Memory B cell (primary cell): Measurements from ENCODE around the gene MEIKIN.
"Not testable (repeated sequence)": the region's sequence is repeated elsewhere in the genome, so short reads cannot be mapped to it uniquely, and the experiment has no call there.

Source experiments
- ATAC-seq: fragments of 150-1000 bp; cut with Tn5 transposase; 2 replicates; pipeline ENCODE4 v1.10.0; 2021; ENCODE audit warnings: low read depth, mild to moderate bottlenecking, moderate library complexity
- DNase-seq, 2 donors: peaks; one replicate each; pipeline ENCODE4 v3.0.0; 2022; ENCODE audit warnings: low spot score in 2 of 2
- H3K27ac Mint-ChIP-seq: one replicate; pipeline ENCODE4 v1.8.0; 2022; ENCODE audit warnings: mild to moderate bottlenecking, moderate library complexity, mixed read lengths
- H3K27me3 Mint-ChIP-seq: one replicate; pipeline ENCODE4 v1.8.0; 2022; ENCODE audit warnings: mixed read lengths
- H3K36me3 Mint-ChIP-seq: one replicate; pipeline ENCODE4 v1.8.0; 2022; ENCODE audit warnings: mild to moderate bottlenecking, mixed read lengths
- H3K4me1 Mint-ChIP-seq: one replicate; pipeline ENCODE4 v1.8.0; 2022; ENCODE audit warnings: mixed read lengths
- H3K4me3 Mint-ChIP-seq: one replicate; pipeline ENCODE4 v1.8.0; 2022; ENCODE audit warnings: mild to moderate bottlenecking, moderate library complexity, mixed read lengths
- H3K9me3 Mint-ChIP-seq: one replicate; pipeline ENCODE4 v1.8.0; 2022; ENCODE audit warnings: mixed read lengths

The MEIKIN gene

GRCh38 chr5:131795228-131795627 is 150.2 kb downstream of the MEIKIN start:
- Mint-ChIP-seq H3K4me3 (peak overlapping the region; percentile 93), H3K27me3 (no peaks in the 10 kb centered on the region), H3K36me3 (peaks cover 4% of the 10 kb centered on the region), H3K4me1 (peaks cover 23% of the 10 kb centered on the region), H3K9me3 (no peaks in the 10 kb centered on the region), H3K27ac (peak overlapping the region; percentile 98)
- DNase-seq (no peak), ATAC-seq (no peak)

GRCh38 chr5:131794586-131794985 is 150.9 kb downstream of the MEIKIN start:
- Mint-ChIP-seq H3K9me3 (peaks cover 2% of the 10 kb centered on the region), H3K4me3 (peak overlapping the region; percentile 54), H3K4me1 (peaks cover 26% of the 10 kb centered on the region), H3K27me3 (no peaks in the 10 kb centered on the region), H3K27ac (peak overlapping the region; percentile 51), H3K36me3 (peaks cover 6% of the 10 kb centered on the region)
- peak; percentile 14 to 17 for DNase-seq
- ATAC-seq: peak; percentile 8

GRCh38 chr5:131792896-131793295 is 152.6 kb downstream of the MEIKIN start:
- Mint-ChIP-seq H3K4me1 (peaks cover 30% of the 10 kb centered on the region), H3K27me3 (no peaks in the 10 kb centered on the region), H3K4me3 (no peak overlapping the region), H3K27ac (no peak overlapping the region), H3K36me3 (peaks cover 11% of the 10 kb centered on the region), H3K9me3 (peaks cover 3% of the 10 kb centered on the region)
- ATAC-seq (no peak), DNase-seq (no peak)

GRCh38 chr5:131791866-131792265 is 153.6 kb downstream of the MEIKIN start:
- H3K4me1 Mint-ChIP-seq: peaks cover 36% of the 10 kb centered on the region
- no peaks in the 10 kb centered on the region for H3K27me3 Mint-ChIP-seq
- peaks cover 3% of the 10 kb centered on the region for H3K9me3 Mint-ChIP-seq
- H3K4me3 Mint-ChIP-seq: no peak overlapping the region
- no peak overlapping the region for H3K27ac Mint-ChIP-seq
- peaks cover 13% of the 10 kb centered on the region for H3K36me3 Mint-ChIP-seq
- DNase-seq: no peak
- no peak for ATAC-seq

GRCh38 chr5:131790550-131790949 is 154.9 kb downstream of the MEIKIN start:
- ATAC-seq (no peak), DNase-seq (no peak)
- Mint-ChIP-seq H3K4me1 (peaks cover 33% of the 10 kb centered on the region), H3K27me3 (no peaks in the 10 kb centered on the region), H3K4me3 (peak overlapping the region; percentile 19), H3K27ac (no peak overlapping the region), H3K9me3 (peaks cover 3% of the 10 kb centered on the region), H3K36me3 (peaks cover 13% of the 10 kb centered on the region)

- no peak for ATAC-seq
- no peak overlapping the region for H3K4me3 Mint-ChIP-seq
- peaks cover 30% of the 10 kb centered on the region for H3K4me1 Mint-ChIP-seq
Observed at GRCh38 chr5:131789765-131790164, 155.7 kb downstream of the MEIKIN start.

GRCh38 chr5:131787736-131788135 is 157.7 kb downstream of the MEIKIN start:
- Mint-ChIP-seq H3K9me3 (peaks cover 3% of the 10 kb centered on the region), H3K27ac (peak overlapping the region; percentile 18)

More at GRCh38 chr5:131789765-131790164, 155.7 kb downstream of the MEIKIN start:
- Mint-ChIP-seq H3K27ac (no peak overlapping the region), H3K27me3 (no peaks in the 10 kb centered on the region), H3K36me3 (peaks cover 13% of the 10 kb centered on the region), H3K9me3 (peaks cover 3% of the 10 kb centered on the region)
- DNase-seq: no peak

GRCh38 chr5:131786900-131787692 is 158.4 kb downstream of the MEIKIN start:
- Mint-ChIP-seq H3K4me1 (peaks cover 34% of the 10 kb centered on the region), H3K4me3 (no peak overlapping the region), H3K36me3 (peaks cover 17% of the 10 kb centered on the region), H3K9me3 (peaks cover 5% of the 10 kb centered on the region), H3K27me3 (no peaks in the 10 kb centered on the region), H3K27ac (no peak overlapping the region)
- no peak for DNase-seq
- no peak for ATAC-seq

More at GRCh38 chr5:131787736-131788135, 157.7 kb downstream of the MEIKIN start:
- no peak for DNase-seq
- Mint-ChIP-seq H3K4me1 (peaks cover 29% of the 10 kb centered on the region), H3K36me3 (peaks cover 13% of the 10 kb centered on the region), H3K4me3 (no peak overlapping the region), H3K27me3 (no peaks in the 10 kb centered on the region)
- ATAC-seq: no peak

GRCh38 chr5:131786036-131786435 is 159.4 kb downstream of the MEIKIN start:
- peaks cover 35% of the 10 kb centered on the region for H3K4me1 Mint-ChIP-seq
- no peak overlapping the region for H3K27ac Mint-ChIP-seq
- no peak for DNase-seq
- no peak overlapping the region for H3K4me3 Mint-ChIP-seq
- peaks cover 17% of the 10 kb centered on the region for H3K36me3 Mint-ChIP-seq
- H3K27me3 Mint-ChIP-seq: no peaks in the 10 kb centered on the region
- peaks cover 5% of the 10 kb centered on the region for H3K9me3 Mint-ChIP-seq
- ATAC-seq: no peak

- Mint-ChIP-seq H3K27ac (no peak overlapping the region), H3K9me3 (peaks cover 1% of the 10 kb centered on the region), H3K4me1 (peaks cover 31% of the 10 kb centered on the region)
Observed at GRCh38 chr5:131783874-131784273, 161.6 kb downstream of the MEIKIN start.

GRCh38 chr5:131783357-131783756 is 162.1 kb downstream of the MEIKIN start:
- H3K9me3 Mint-ChIP-seq: peaks cover 1% of the 10 kb centered on the region
- peaks cover 31% of the 10 kb centered on the region for H3K4me1 Mint-ChIP-seq
- no peak overlapping the region for H3K27ac Mint-ChIP-seq
- no peaks in the 10 kb centered on the region for H3K27me3 Mint-ChIP-seq
- ATAC-seq (no peak), DNase-seq (no peak)
- H3K36me3 Mint-ChIP-seq: peaks cover 8% of the 10 kb centered on the region
- H3K4me3 Mint-ChIP-seq: no peak overlapping the region

More at GRCh38 chr5:131783874-131784273, 161.6 kb downstream of the MEIKIN start:
- Mint-ChIP-seq H3K27me3 (no peaks in the 10 kb centered on the region), H3K4me3 (no peak overlapping the region), H3K36me3 (peaks cover 8% of the 10 kb centered on the region)
- DNase-seq (no peak), ATAC-seq (no peak)

- DNase-seq: no peak
- no peaks in the 10 kb centered on the region for H3K27me3 Mint-ChIP-seq
- H3K9me3 Mint-ChIP-seq: peaks cover 1% of the 10 kb centered on the region
- no peak overlapping the region for H3K27ac Mint-ChIP-seq
- peaks cover 27% of the 10 kb centered on the region for H3K4me1 Mint-ChIP-seq
- no peak for ATAC-seq
- peaks cover 6% of the 10 kb centered on the region for H3K36me3 Mint-ChIP-seq
- H3K4me3 Mint-ChIP-seq: no peak overlapping the region
Observed at GRCh38 chr5:131782717-131783116, 162.7 kb downstream of the MEIKIN start.

GRCh38 chr5:131778141-131778540 is 167.3 kb downstream of the MEIKIN start:
- ATAC-seq, H3K27ac Mint-ChIP-seq, DNase-seq, H3K36me3 Mint-ChIP-seq, H3K27me3 Mint-ChIP-seq, H3K9me3 Mint-ChIP-seq, H3K4me3 Mint-ChIP-seq: not testable (repeated sequence)
- peaks cover 15% of the 10 kb centered on the region for H3K4me1 Mint-ChIP-seq

- peaks cover 4% of the 10 kb centered on the region for H3K36me3 Mint-ChIP-seq
- H3K4me1 Mint-ChIP-seq: peaks cover 10% of the 10 kb centered on the region
- no peak for DNase-seq
- H3K9me3 Mint-ChIP-seq: no peaks in the 10 kb centered on the region
- H3K27ac Mint-ChIP-seq: no peak overlapping the region
- ATAC-seq: no peak
- no peak overlapping the region for H3K4me3 Mint-ChIP-seq
- no peaks in the 10 kb centered on the region for H3K27me3 Mint-ChIP-seq
Observed at GRCh38 chr5:131776450-131776849, 169.0 kb downstream of the MEIKIN start.
